Trophoblast cell (in vitro differentiated cells and primary cell): ENCODE measurements around the gene RAB17.
A peak's percentile ranks its signal among the peaks of the same experiment; 100 is the strongest.
"Not testable (repeated sequence)": the region's sequence is repeated elsewhere in the genome, so short reads cannot be mapped to it uniquely, and the experiment has no call there.

Source experiments
- DNase-seq, 2 donors: peaks; one replicate each; pipeline ENCODE4 v3.0.0-alpha.2; 2016
- H2AFZ ChIP-seq: 2 replicates; pipeline ENCODE4 v1.6.1; 2013; ENCODE audit warnings: low read length, moderate library complexity, mild to moderate bottlenecking; ENCODE audit not compliant: insufficient read depth, poor library complexity
- H2AK5ac ChIP-seq: 2 replicates; pipeline ENCODE4 v1.6.1; 2013; ENCODE audit warnings: mild to moderate bottlenecking, low read length
- H2BK120ac ChIP-seq: 2 replicates; pipeline ENCODE4 v1.6.1; 2013; ENCODE audit warnings: low read length, mild to moderate bottlenecking, moderate library complexity; ENCODE audit not compliant: insufficient read depth, poor library complexity
- H2BK12ac ChIP-seq: 2 replicates; pipeline ENCODE4 v1.6.1; 2013; ENCODE audit warnings: mild to moderate bottlenecking, low read length, moderate library complexity
- H2BK5ac ChIP-seq: 2 replicates; pipeline ENCODE4 v1.6.1; 2013; ENCODE audit warnings: low read length, low read depth, moderate library complexity, mild to moderate bottlenecking; ENCODE audit not compliant: poor library complexity
- H3K14ac ChIP-seq: 2 replicates; pipeline ENCODE4 v1.6.1; 2013; ENCODE audit warnings: mild to moderate bottlenecking, low read length
- H3K18ac ChIP-seq: 2 replicates; pipeline ENCODE4 v1.6.1; 2013; ENCODE audit warnings: mild to moderate bottlenecking, low read length
- H3K23ac ChIP-seq: 2 replicates; pipeline ENCODE4 v1.6.1; 2013; ENCODE audit warnings: low read length
- H3K27ac ChIP-seq: 2 replicates; pipeline ENCODE4 v1.5.1; 2013; ENCODE audit warnings: low read depth, mild to moderate bottlenecking, inconsistent platforms, low read length, moderate library complexity
- H3K27me3 ChIP-seq: 2 replicates; pipeline ENCODE4 v1.6.1; 2013; ENCODE audit warnings: inconsistent platforms, mild to moderate bottlenecking, low read length, moderate library complexity; ENCODE audit not compliant: insufficient read depth
- H3K36me3 ChIP-seq, 2 experiments: 1 replicate in 1 of 2; 2 replicates in 1 of 2; pipeline ENCODE4 v1.6.1; 2013; ENCODE audit warnings: low read length in 2 of 2, mild to moderate bottlenecking in 2 of 2, moderate library complexity in 1 of 2; ENCODE audit not compliant: insufficient read depth in 2 of 2, control insufficient read depth in 1 of 2
- H3K4ac ChIP-seq: 2 replicates; pipeline ENCODE4 v1.6.1; 2013; ENCODE audit warnings: low read depth, mild to moderate bottlenecking, low read length, moderate library complexity
- H3K4me1 ChIP-seq, 2 experiments: 1 replicate in 1 of 2; 2 replicates in 1 of 2; pipeline ENCODE4 v1.6.1; 2013; ENCODE audit warnings: low read length in 2 of 2, mild to moderate bottlenecking in 2 of 2, moderate library complexity in 1 of 2; ENCODE audit not compliant: insufficient read depth in 2 of 2, control insufficient read depth in 1 of 2
- H3K4me2 ChIP-seq: 2 replicates; pipeline ENCODE4 v1.6.1; 2013; ENCODE audit warnings: inconsistent platforms, mild to moderate bottlenecking, low read length, moderate library complexity
- H3K4me3 ChIP-seq: 2 replicates; pipeline ENCODE4 v1.5.1; 2013; ENCODE audit warnings: mild to moderate bottlenecking, low read depth, low read length, inconsistent platforms
- H3K79me1 ChIP-seq: one replicate; pipeline ENCODE4 v1.6.1; 2013; ENCODE audit warnings: low read length
- H3K79me2 ChIP-seq: 2 replicates; pipeline ENCODE4 v1.6.1; 2013; ENCODE audit warnings: low read length, mild to moderate bottlenecking; ENCODE audit not compliant: control insufficient read depth, insufficient read depth, poor library complexity
- H3K9ac ChIP-seq: 2 replicates; pipeline ENCODE4 v1.6.1; 2013; ENCODE audit warnings: mild to moderate bottlenecking, low read length
- H3K9me3 ChIP-seq: 2 replicates; pipeline ENCODE4 v1.6.1; 2013; ENCODE audit warnings: low read depth, mild to moderate bottlenecking, control low read depth, inconsistent platforms, low read length; ENCODE audit not compliant: insufficient read depth
- H4K12ac ChIP-seq: 2 replicates; pipeline ENCODE4 v1.6.1; 2013; ENCODE audit warnings: low read depth, mild to moderate bottlenecking, low read length, moderate library complexity
- H4K8ac ChIP-seq: 2 replicates; pipeline ENCODE4 v1.6.1; 2013; ENCODE audit warnings: low read depth, mild to moderate bottlenecking, low read length, moderate library complexity
- H4K91ac ChIP-seq: one replicate; pipeline ENCODE4 v1.6.1; 2013; ENCODE audit warnings: low read depth, mild to moderate bottlenecking, low read length, moderate library complexity
- WGBS: extraction: QIAGEN DNeasy Blood & Tissue Kit; methylation state at CpG from one replicate; pipeline ENCODE4 v1.1.7; 2013; ENCODE audit warnings: missing lambda C conversion rate; ENCODE audit not compliant: insufficient read length, insufficient coverage; ENCODE audit errors: extremely low coverage; 5-methylcytosine and 5-hydroxymethylcytosine counted together

The RAB17 gene

GRCh38 chr2:237598468-237599208 lies 8.1 kb upstream of the RAB17 start:
- WGBS: no CpG with 5 or more reads among the region's 14 CpGs
- no peak overlapping the region for H4K8ac ChIP-seq
- no peak overlapping the region for H2BK5ac ChIP-seq
- no peak overlapping the region for H3K27ac ChIP-seq
- no peak overlapping the region for H4K91ac ChIP-seq
- no peak overlapping the region for H3K4me3 ChIP-seq
- no peaks in the 10 kb centered on the region for H3K36me3 ChIP-seq
- H3K4me1 ChIP-seq: peaks cover 35 to 37% of the 10 kb centered on the region in 2 experiments
- H3K14ac ChIP-seq: no peak overlapping the region
- no peak overlapping the region for H2AFZ ChIP-seq
- H3K18ac ChIP-seq: no peak overlapping the region
- no peak overlapping the region for H2BK120ac ChIP-seq
- H3K79me1 ChIP-seq: peaks cover 9% of the 10 kb centered on the region
- DNase-seq: peak in 1 of 2 donors; percentile 33
- H3K23ac ChIP-seq: no peak overlapping the region
- no peaks in the 10 kb centered on the region for H3K9me3 ChIP-seq
- H4K12ac ChIP-seq: no peak overlapping the region
- H2BK12ac ChIP-seq: no peak overlapping the region
- H3K9ac ChIP-seq: no peak overlapping the region
- H3K4ac ChIP-seq: no peak overlapping the region
- H3K79me2 ChIP-seq: no peaks in the 10 kb centered on the region
- no peak overlapping the region for H3K4me2 ChIP-seq
- no peak overlapping the region for H2AK5ac ChIP-seq
- H3K27me3 ChIP-seq: no peaks in the 10 kb centered on the region

- WGBS: no CpG with 5 or more reads among the region's 29 CpGs
- peak overlapping the region; percentile 32 for H2AK5ac ChIP-seq
- H2BK120ac ChIP-seq: no peak overlapping the region
- no peak overlapping the region for H3K4me3 ChIP-seq
- H3K79me1 ChIP-seq: peaks cover 9% of the 10 kb centered on the region
- no peak overlapping the region for H4K91ac ChIP-seq
- H3K4ac ChIP-seq: no peak overlapping the region
- H3K79me2 ChIP-seq: no peaks in the 10 kb centered on the region
- H3K9me3 ChIP-seq: no peaks in the 10 kb centered on the region
- H3K14ac ChIP-seq: no peak overlapping the region
- no peak for DNase-seq
- no peak overlapping the region for H4K8ac ChIP-seq
- no peak overlapping the region for H4K12ac ChIP-seq
- peak overlapping the region; percentile 52 for H2BK12ac ChIP-seq
- H3K4me1 ChIP-seq: peaks cover 31 to 38% of the 10 kb centered on the region in 2 experiments
- H2AFZ ChIP-seq: no peak overlapping the region
- H3K36me3 ChIP-seq: no peaks in the 10 kb centered on the region
- H2BK5ac ChIP-seq: no peak overlapping the region
- no peak overlapping the region for H3K4me2 ChIP-seq
- H3K9ac ChIP-seq: no peak overlapping the region
- H3K27me3 ChIP-seq: no peaks in the 10 kb centered on the region
- H3K18ac ChIP-seq: no peak overlapping the region
- H3K27ac ChIP-seq: no peak overlapping the region
- H3K23ac ChIP-seq: no peak overlapping the region
Observed at GRCh38 chr2:237597196-237598145, 6.9 kb upstream of the RAB17 start.

- Histone ChIP-seq H3K27me3 (no peaks in the 10 kb centered on the region), H3K4me1 (peaks cover 27 to 38% of the 10 kb centered on the region in 2 experiments), H2BK5ac (no peak overlapping the region), H3K14ac (no peak overlapping the region), H2BK120ac (no peak overlapping the region), H3K27ac (no peak overlapping the region), H3K4me2 (no peak overlapping the region), H2AFZ (no peak overlapping the region), H3K18ac (no peak overlapping the region), H4K91ac (peak overlapping the region; percentile 10), H3K79me2 (no peaks in the 10 kb centered on the region), H3K36me3 (no peaks in the 10 kb centered on the region), H4K12ac (no peak overlapping the region), H4K8ac (no peak overlapping the region), H3K23ac (no peak overlapping the region), H3K4ac (no peak overlapping the region), H3K4me3 (no peak overlapping the region), H3K9me3 (no peaks in the 10 kb centered on the region), H3K9ac (no peak overlapping the region), H2BK12ac (peak overlapping the region; percentile 42), H2AK5ac (no peak overlapping the region), H3K79me1 (peaks cover 11% of the 10 kb centered on the region)
- no peak for DNase-seq
- no CpG with 5 or more reads among the region's 13 CpGs for WGBS
Observed at GRCh38 chr2:237596520-237597195, 6.1 kb upstream of the RAB17 start.

- peak overlapping the region; percentile 42 for H2BK12ac ChIP-seq
- H3K4me1 ChIP-seq: peaks cover 30 to 39% of the 10 kb centered on the region in 2 experiments
- not testable (repeated sequence) for H3K4ac ChIP-seq, H3K9ac ChIP-seq, H2AFZ ChIP-seq, H2BK120ac ChIP-seq, H3K23ac ChIP-seq, H4K12ac ChIP-seq, DNase-seq, H2BK5ac ChIP-seq, H3K27ac ChIP-seq, H3K9me3 ChIP-seq, H2AK5ac ChIP-seq, H3K14ac ChIP-seq, H3K18ac ChIP-seq, H3K4me2 ChIP-seq, H3K36me3 ChIP-seq, H3K4me3 ChIP-seq, H3K27me3 ChIP-seq, H3K79me2 ChIP-seq, H4K8ac ChIP-seq
- peaks cover 14% of the 10 kb centered on the region for H3K79me1 ChIP-seq
- H4K91ac ChIP-seq: peak overlapping the region; percentile 10
- WGBS: no CpG with 5 or more reads among the region's 5 CpGs
Observed at GRCh38 chr2:237595829-237596519, 5.4 kb upstream of the RAB17 start.
